Smooth muscle cell of the brain vasculature (primary cell): ENCODE data around the gene SHTN1.

Experiments
- DNase-seq: peaks from one replicate; pipeline ENCODE4 v3.0.0-alpha.2; 2012; ENCODE audit warnings: low read depth, low spot score

Gene SHTN1

GRCh38 chr10:116917481-116917880 lies 87.5 kb downstream of the SHTN1 start:
- DNase-seq = no peak

DNA sequence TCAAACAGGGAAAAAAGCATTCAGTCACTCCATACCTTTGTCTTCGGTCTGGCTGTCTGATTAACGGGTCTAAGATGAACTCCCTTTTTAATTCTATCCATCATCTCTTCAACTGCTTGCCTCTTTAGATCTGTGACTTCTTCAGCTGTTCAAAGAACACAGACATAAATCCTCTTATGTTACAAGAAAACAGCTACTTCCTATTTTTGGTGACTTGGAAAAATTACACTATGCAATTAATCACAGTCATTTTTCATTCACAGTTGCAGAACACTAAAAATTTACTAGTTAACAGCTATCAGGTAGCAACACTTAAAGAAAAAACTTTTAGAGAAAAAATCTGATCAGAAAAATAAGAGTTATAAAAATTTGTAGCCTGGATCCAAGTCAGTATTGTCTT lies 89.6 kb downstream of the SHTN1 start:
- no peak for DNase-seq

- no peak for DNase-seq
These were observed 91.3 kb downstream of the SHTN1 start for GRCh38 chr10:116913695-116914094.

DNA sequence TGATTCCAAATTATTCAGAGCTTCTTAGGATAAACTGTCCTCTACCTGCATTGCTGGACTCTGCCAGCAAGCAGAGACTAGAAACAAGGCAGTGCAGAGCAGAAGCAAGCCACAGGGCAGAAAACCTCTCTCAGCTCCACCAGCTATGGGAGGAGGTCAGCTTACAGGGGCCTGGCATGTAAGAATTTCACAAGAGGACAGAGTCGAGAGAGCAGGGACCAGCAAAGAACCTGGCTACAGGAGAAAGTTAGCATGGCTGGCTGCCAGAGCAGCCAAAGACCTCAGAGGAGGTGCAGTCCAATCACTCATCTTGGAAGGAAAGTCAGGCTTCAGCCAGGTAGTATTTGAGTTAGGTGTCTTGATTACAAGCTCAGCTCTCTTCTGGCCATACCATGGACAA lies 92.8 kb downstream of the SHTN1 start:
- DNase-seq = no peak

DNA sequence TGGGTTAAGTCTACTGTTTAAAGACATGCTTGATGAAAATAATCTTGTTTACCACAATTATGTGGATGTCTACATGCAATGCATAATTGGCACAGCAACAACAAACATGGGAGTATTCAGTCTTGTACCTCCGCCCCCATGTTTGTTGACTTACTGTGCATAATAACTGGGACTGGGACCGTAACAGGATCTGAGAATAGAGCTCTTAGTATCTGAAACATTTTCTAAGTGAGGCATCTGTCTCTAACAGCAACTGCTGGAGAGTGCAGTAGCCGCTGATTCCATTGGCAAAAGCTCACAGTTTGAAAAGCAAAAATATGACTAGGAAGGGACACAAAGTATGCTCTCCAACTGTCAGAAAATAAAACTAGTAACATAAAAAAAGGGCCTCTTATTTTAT lies 94.1 kb downstream of the SHTN1 start:
- DNase-seq = no peak

DNA sequence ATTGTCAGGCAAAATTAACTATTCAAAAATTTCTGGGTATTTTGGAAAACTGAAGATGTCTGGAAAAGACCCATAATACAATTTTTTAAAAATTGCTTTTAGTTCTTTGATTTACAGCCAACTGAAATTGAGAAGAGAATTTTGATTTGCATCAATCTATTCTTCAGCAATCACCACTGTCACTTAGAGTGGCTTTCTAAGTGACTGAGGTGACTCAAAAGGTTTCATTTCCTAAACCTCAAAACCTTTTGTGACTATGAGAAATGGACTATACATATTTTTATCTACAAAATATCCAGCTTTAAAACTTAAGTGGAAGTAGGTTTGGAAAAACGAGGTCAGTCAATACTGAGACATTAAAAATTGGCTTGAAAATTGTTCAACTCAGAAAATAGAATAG lies 95.7 kb downstream of the SHTN1 start:
- no peak for DNase-seq

DNA sequence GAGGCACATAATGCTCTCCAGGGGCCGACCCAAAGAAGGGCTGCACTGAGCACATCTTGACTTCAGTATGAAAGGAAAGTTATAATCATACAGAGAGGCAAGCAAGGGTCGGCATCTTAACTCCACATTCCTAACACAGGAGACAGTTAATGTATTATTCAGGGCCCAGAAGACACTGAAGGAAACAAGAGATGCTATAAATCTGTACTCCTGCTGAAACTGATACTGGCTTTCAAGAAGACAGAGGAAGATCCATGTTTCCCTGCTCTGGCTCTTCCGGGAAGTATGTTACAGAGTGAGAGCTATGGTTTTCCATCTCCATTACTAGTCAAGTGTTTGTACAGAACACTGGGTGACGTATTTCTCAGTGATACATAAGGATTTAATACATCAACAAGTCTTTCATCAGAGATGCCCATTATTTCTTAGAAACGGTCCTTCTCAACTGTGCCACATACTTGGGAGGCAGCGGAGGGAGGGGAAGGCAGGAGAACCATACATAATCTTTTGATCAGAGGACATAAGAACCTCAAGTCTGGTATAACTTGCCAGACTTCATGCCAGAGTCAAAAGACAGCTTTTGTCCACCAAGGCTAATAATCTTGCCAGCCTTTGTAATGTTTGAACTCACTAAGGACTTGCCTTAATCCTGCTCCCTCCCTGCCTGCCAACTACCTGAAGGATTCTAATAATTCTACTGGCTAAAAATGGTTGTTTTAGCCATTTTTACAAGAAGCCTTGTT lies 97.6 kb downstream of the SHTN1 start:
- DNase-seq = no peak

GRCh38 chr10:116905845-116906210 lies 99.2 kb downstream of the SHTN1 start:
- DNase-seq = no peak

DNA sequence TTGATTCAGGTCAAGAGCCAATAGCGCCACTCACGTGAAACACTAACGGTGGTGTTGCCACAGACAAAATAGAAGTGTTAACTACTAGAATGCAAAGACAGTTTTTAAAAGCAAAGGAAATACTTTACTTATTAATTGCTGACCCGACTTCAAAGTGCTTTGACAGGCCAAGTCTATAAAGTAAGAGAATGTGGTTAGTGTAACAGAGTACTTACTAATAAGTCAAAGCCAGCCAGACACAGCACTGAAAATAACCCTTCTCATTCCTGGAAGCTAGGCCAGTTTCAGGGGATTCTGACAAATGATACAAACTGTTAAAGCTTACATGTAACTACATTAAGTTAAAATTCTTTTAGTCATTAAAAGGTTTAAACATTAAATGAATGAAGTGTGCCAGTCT lies 105.4 kb downstream of the SHTN1 start:
- no peak for DNase-seq

DNA sequence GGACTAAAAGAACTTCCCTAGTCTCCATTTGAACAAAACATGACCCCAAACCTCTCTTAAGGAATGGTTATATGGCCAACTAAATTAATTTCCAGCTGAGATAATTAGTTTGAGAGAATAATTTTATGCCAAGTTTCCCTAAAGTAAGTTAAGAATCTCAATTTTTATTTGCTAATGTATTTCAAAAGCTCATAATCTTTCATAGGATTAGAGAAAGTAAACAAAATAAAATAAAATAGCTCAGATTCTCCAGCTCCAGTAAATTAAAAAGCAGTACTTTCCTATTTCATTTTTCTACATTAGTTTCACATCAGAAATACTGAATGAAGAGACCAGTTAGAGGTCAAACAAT lies 111.3 kb downstream of the SHTN1 start:
- no peak for DNase-seq

- no peak for DNase-seq
These were observed 111.9 kb downstream of the SHTN1 start for GRCh38 chr10:116892907-116893685.

GRCh38 chr10:116891208-116891607 lies 113.8 kb downstream of the SHTN1 start:
- DNase-seq = peak; percentile 84

DNA sequence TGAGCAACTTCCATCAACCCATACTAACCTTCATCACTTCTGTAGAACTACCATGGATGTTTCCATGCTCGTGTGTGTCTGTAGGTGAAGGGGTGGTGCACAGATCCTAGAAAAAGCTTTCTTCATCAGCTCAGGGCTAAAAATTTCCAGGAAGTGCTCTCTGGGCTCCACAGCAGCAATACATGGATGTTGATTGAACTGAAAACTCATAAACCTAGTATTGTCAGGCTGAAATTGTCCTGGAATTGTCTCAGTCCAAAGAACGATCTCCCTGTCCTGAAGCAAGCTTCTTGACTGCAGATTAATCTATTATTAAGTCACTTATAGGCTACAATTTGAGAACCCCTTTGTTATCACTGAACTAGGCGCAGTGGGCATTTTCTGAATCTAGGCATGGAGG lies 115.9 kb downstream of the SHTN1 start:
- no peak for DNase-seq

DNA sequence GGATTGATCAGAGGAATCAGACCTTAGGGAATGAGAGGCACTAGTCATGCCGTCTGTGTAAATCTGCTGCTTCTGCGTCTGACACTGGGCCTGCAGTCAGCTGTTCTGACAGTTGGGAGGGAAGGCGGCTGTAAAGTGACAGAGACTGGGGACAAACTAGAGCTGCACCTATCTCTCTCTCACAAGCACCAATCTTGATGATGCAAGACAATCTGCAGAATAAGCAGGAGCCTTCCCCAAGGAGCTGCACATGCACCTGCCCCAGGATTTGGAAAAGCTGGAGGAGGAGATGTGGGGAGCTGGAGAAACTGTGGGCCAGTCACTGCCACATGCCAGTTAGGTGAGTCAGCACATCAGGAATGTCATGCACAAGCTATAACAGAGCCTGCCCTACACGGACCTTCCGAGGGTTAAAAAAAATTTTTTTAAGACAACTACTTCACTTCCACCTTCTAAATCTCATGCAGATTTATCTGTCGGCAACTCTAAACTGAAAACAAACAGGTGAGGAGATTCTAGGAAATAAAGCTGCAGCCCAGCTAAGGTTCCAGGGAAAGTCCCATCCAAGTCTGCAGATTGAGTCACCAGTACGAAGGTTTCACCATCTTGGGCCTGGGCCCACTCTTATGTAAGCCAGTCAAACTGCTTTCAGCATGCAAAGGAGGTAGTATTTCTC lies 116.5 kb downstream of the SHTN1 start:
- DNase-seq = no peak

DNA sequence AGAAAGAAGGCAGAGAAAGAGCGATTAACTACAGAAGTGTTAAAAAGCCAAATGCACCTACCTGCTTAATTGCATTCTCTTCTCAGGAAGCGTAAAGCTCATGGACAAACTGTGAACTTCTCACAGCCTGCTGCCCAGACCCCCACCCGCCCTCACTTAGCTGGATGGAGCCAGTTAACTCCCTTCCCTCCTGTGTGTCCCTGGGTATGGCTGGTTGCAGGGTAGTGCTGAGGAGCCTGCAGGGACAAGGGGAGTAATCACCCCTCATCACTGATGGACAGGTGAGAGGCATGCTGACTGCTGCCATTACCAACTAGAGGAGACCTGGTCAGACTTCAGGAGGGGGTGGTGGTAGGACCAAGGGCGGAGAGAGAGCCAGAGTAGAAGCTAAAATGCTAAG lies 118.2 kb downstream of the SHTN1 start:
- DNase-seq = no peak

- DNase-seq = no peak
These were observed 122.3 kb downstream of the SHTN1 start for GRCh38 chr10:116882639-116883038.

DNA sequence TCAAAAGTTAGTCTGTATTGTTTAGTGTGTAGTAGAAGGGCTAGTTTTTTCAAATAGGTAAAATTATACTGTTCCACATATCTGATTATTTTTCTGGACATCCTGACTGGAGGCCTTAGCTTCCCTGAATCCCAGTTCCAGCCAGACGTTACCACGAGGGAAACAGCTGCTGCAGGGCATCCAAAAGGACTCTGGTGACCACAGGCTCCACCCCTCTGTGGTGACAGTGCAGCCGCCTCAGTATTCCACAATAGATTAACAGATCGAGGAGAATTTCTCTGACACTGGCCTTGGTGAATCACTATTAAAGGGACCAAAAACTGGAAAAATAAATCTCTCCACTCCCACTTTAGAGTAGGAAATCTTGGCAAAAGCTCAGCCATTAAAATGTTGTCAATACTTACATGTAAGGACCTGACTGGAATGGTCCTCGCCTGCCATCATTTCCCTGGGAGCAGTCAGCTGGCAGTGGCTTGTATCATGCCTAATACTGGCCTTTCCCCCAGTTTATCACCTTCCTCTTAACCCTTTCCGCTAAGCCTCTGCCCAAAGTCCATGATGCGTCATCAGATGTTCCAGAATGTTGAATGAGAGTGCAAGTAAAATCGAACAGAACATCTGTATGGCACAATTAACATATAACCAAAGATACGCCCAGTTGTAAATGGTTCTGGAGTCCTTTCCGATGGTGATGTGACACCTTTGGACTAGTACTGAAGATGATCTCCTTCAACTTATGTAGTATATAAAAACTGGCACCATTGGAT lies 124.1 kb downstream of the SHTN1 start:
- DNase-seq = no peak

DNA sequence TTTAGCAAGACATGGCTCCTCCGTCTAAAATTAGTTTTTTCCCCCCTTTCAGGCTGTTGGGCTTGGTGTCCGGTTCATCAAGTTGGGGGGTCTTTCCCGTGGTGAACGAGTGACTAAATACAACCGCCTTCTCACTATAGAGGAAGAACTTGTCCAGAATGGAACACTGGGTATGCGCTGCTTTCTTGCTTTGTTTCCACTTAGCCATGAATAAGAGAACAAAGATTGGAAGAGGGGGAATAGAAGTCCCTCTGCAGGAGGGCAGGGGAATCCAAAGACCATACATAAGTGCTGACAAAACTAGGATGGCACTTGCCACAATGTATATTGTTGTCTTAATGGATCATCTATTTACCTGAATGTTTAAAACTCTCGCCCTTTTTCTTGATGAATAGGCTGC lies 125.2 kb downstream of the SHTN1 start:
- no peak for DNase-seq

DNA sequence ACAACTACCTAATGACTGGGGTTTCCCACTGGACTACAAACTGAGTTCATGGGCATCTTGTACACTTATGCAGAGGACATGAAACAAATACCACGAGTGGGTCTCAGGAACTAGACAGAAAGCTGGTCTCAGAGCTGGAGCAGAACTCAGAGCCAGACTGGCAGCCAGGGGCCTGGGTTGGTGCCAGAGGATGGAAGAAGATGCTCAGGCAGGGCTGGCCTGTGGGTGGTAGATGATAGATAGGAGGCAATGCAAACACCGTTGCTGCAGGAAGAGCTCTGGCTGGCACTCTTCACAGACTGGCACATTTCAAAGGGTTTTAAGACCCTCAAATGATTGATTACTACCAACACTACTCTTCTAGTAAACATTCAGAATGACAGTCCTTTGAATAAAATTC lies 126.9 kb downstream of the SHTN1 start:
- DNase-seq = no peak

DNA sequence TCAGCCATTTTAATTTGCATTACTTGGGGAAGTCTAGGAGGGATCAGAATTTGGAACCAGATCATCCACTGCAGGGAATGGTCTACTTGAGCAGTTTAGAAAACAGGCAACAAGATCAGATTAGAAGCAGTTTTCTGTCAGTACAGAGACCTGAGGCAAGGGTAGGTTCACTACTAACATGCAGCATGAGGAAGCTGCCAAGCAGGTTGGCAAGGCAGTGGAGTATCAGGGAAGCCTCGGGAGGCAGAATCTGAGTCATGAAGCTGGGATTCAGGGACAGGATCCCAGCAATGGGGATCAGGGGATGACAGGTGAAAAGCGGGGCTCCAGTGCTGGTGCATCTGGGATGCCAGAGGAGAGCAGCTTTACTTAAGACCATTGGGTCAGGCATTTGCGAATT lies 127.6 kb downstream of the SHTN1 start:
- DNase-seq = no peak

- DNase-seq = no peak
These were observed 129.1 kb downstream of the SHTN1 start for GRCh38 chr10:116875897-116876296.

GRCh38 chr10:116873134-116873533 lies 131.9 kb downstream of the SHTN1 start:
- no peak for DNase-seq
